Body of pancreas (tissue), 4 donors: ENCODE data around the gene CAVIN3. TPM values are rescaled to one million over a fixed set of nuclear protein-coding genes. Genes with fewer than 3 reads are reported as not detected.

Experiments used
- ATAC-seq: fragments of 150-250 bp; one replicate; pipeline ENCODE4 v1.9.1; 2016
- DNase-seq, 4 donors: peaks; one replicate each; pipeline ENCODE4 v3.0.0-alpha.2; 2019
- H3K27ac ChIP-seq, 4 donors: fragments of 200-600 bp; sonication (generic); 1 replicate in 3 of 4; 2 replicates in 1 of 4; pipeline versions ENCODE4 v1.5.1 to v1.6.1; 2016 to 2019; ENCODE audit warnings: mild to moderate bottlenecking in 1 of 4, mixed read lengths in 1 of 4, moderate library complexity in 1 of 4
- H3K27me3 ChIP-seq, 2 donors: fragments of 200-600 bp; sonication (generic); one replicate each; pipeline ENCODE4 v1.6.0; 2016; ENCODE audit warnings: mild to moderate bottlenecking in 1 of 2
- H3K36me3 ChIP-seq, 2 donors: fragments of 200-600 bp; sonication (generic); replicated peaks in 1 of 2; 2 replicates each; pipeline ENCODE4 v1.5.1; 2016; ENCODE audit warnings: low read depth in 2 of 2; ENCODE audit not compliant: insufficient read depth in 1 of 2
- H3K4me1 ChIP-seq: fragments of 200-600 bp; sonication (generic); one replicate; pipeline ENCODE4 v1.6.0; 2016
- H3K4me3 ChIP-seq, 2 donors: fragments of 200-600 bp; sonication (generic); 1 replicate in 1 of 2; 2 replicates in 1 of 2; pipeline ENCODE4 v1.5.1; 2016 to 2019
- H3K9me3 ChIP-seq, 3 donors: fragments of 200-600 bp; sonication (generic); 1 replicate in 2 of 3; 2 replicates in 1 of 3; pipeline ENCODE4 v1.5.1; 2016
- CTCF ChIP-seq, 7 experiments: fragments of 450-650 bp in 4 of 7; fragments of 200-600 bp in 3 of 7; sonication (generic) in 3 of 7; IDR thresholded peaks; one replicate each; pipeline ENCODE4 v1.5.1; 2016 to 2019; ENCODE audit warnings: antibody characterized with exemption in 7 of 7
- POLR2A ChIP-seq, 3 donors: fragments of 450-650 bp; IDR thresholded peaks; one replicate each; pipeline ENCODE4 v1.6.1; 2016; ENCODE audit warnings: antibody characterized with exemption in 3 of 3, mild to moderate bottlenecking in 2 of 3
- WGBS, 2 donors: methylation state at CpG; one replicate each; pipeline ENCODE4 v1.1.5; 2017; 5-methylcytosine and 5-hydroxymethylcytosine counted together
- intact Hi-C: fragments of 100-400 bp; cut with DNase I; formaldehyde crosslinking; loops from one replicate; pipeline ENCODE4 v1.15.1; 2023
- total RNA-seq, 2 donors: library from RNA; depleted of rRNA; stranded (reverse); fragments of >200 nt; gene quantifications; one replicate each; pipeline ENCODE4 v1.1.0, GENCODE V29; 2016

CAVIN3 gene
- total RNA-seq: 10 to 100 TPM; 47.7 to 76.5 TPM

GRCh38 chr11:6320411-6321155 lies at the start of gene CAVIN3:
Gene CAVIN3, minus strand, starts transcription at chr11:6320501. Its CDS starts 25 bp downstream, at chr11:6320476.
- Histone ChIP-seq H3K9me3 (no peaks in the 10 kb centered on the region), H3K27me3 (no peaks in the 10 kb centered on the region), H3K4me3 (peak within 1 kb of the TSS; percentile 8 to 48), H3K4me1 (peaks cover 65% of the 10 kb centered on the region), H3K36me3 (no peaks in the 10 kb centered on the region), H3K27ac (peak within 1 kb of the TSS; percentile 88 to 98 (median 94))
- TF ChIP-seq POLR2A (IDR thresholded peaks at IDR 0.05): peak in 2 of 3 donors; percentile 75 to 81
- no peak for TF ChIP-seq CTCF (IDR thresholded peaks at IDR 0.05)
- WGBS, 2 donors: 28 to 42% methylated on average over 25 to 43 of the region's 44 CpGs
- ATAC-seq: peak; percentile 63
- intact Hi-C loops: no loop called here
- DNase-seq: peak; percentile 74 to 87 (median 79)

- 17 to 27% methylated on average over 2 of the region's 2 CpGs for WGBS, 2 donors
- no peaks in the 10 kb centered on the region for H3K36me3 ChIP-seq
- H3K4me3 ChIP-seq: no peak overlapping the region
- DNase-seq (peak; percentile 85 to 93 (median 91)), ATAC-seq (peak; percentile 95)
- H3K27ac ChIP-seq: peak overlapping the region; percentile 54 to 80 (median 68)
- peaks cover 46% of the 10 kb centered on the region for H3K4me1 ChIP-seq
- intact Hi-C loops: loop anchor here (10.0 kb wide), 1 partner anchor 341 kb away; no protein-coding TSS in a partner anchor
- TF ChIP-seq CTCF (IDR thresholded peaks at IDR 0.05) (peak in 1 of 7 experiments; percentile 11), POLR2A (IDR thresholded peaks at IDR 0.05) (peak in 1 of 3 donors; percentile 7)
- no peaks in the 10 kb centered on the region for H3K9me3 ChIP-seq
- no peaks in the 10 kb centered on the region for H3K27me3 ChIP-seq
Measured at GRCh38 chr11:6365659-6366058, 45.4 kb upstream of the CAVIN3 start.

GRCh38 chr11:6362873-6363678 lies 42.8 kb upstream of the CAVIN3 start:
- TF ChIP-seq CTCF (IDR thresholded peaks at IDR 0.05) (peak; percentile 64 to 90 (median 87)), POLR2A (IDR thresholded peaks at IDR 0.05) (no peak)
- Histone ChIP-seq H3K4me1 (peaks cover 46% of the 10 kb centered on the region), H3K4me3 (no peak overlapping the region), H3K9me3 (no peaks in the 10 kb centered on the region), H3K27ac (peak overlapping the region; percentile 6 to 80 (median 32)), H3K27me3 (no peaks in the 10 kb centered on the region), H3K36me3 (no peaks in the 10 kb centered on the region)
- intact Hi-C loops: loop anchor here (10.0 kb wide), 1 partner anchor 338 kb away; no protein-coding TSS in a partner anchor
- 57 to 73% methylated on average over 2 to 6 of the region's 6 CpGs for WGBS, 2 donors
- ATAC-seq (peak; percentile 83), DNase-seq (peak; percentile 88 to 91 (median 89))

GRCh38 chr11:6362185-6362872 lies 42.0 kb upstream of the CAVIN3 start:
- intact Hi-C loops: loop anchor here (10.0 kb wide), 1 partner anchor 338 kb away; no protein-coding TSS in a partner anchor
- Histone ChIP-seq H3K27me3 (no peaks in the 10 kb centered on the region), H3K4me3 (no peak overlapping the region), H3K4me1 (peaks cover 46% of the 10 kb centered on the region), H3K27ac (peak overlapping the region; percentile 6 to 58 (median 26)), H3K9me3 (no peaks in the 10 kb centered on the region), H3K36me3 (no peaks in the 10 kb centered on the region)
- ATAC-seq (peak; percentile 54), DNase-seq (peak; percentile 56 to 67 (median 60))
- TF ChIP-seq CTCF (IDR thresholded peaks at IDR 0.05) (no peak), POLR2A (IDR thresholded peaks at IDR 0.05) (no peak)
- 36 to 41% methylated on average over 5 of the region's 5 CpGs for WGBS, 2 donors
